ENCODE measurements around the gene PCDH15.

GRCh38 chr10:54772468-54773122 is 28.4 kb downstream of the PCDH15 start:
- TF ChIP-seq CTCF (IDR thresholded peaks at IDR 0.05) (no peak), POLR2A (IDR thresholded peaks at IDR 0.05) (no peak)
